Measurements from ENCODE around the gene C17orf107.

The C17orf107 gene

DNA sequence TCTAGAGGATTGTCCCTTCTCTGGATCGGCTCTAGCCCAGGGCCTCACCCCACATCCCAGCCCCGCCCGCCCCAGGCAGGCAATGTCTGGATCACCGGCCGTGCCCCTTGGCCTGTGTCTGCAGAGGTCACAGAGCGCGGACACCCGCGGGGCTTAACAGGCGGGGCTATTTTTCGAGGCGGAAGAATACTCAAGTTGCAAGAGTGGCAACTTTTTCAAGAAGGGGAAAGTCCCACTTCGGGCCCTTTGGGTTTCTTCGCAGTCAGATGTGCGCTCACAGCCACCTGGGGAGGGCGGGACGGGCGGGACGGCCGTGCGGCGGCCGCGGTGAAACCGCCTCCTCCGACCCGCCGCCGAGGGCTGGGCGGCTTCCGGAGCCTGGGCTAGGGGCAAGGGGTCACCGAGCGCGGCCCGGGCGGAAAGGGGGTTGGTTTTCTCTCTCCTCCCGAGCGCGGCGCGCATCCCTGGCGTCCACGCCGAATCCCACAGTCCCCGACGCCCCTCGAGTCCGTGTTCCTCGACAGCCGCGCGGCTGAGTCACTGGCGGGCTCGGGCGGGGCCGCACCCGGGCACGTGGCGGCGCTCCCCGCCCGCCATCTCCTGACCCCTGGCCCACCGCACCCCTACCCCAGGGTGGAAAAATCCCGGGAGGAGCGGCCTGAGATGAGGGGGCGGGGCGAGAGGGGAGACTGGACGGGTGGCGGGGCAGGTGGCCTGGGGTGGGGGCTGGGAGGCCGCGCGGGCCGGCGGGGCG, 50.2 kb downstream of the C17orf107 start:
- Histone ChIP-seq H3K27me3 (ENCODE audit: control insufficient read depth, insufficient read depth, low read length) (no peaks in the 10 kb centered on the region), H3K4me1 (ENCODE audit: control insufficient read depth, insufficient read depth, low read length) (peaks cover 39% of the 10 kb centered on the region), H3K36me3 (ENCODE audit: control insufficient read depth, insufficient read depth, low read length) (peaks cover 5% of the 10 kb centered on the region), H3K9me3 (ENCODE audit: control insufficient read depth, low read length) (no peaks in the 10 kb centered on the region), H3K4me3 (ENCODE audit: low read length) (peak overlapping the region; percentile 22), H3K9ac (ENCODE audit: low read length) (peak overlapping the region; percentile 83)

DNA sequence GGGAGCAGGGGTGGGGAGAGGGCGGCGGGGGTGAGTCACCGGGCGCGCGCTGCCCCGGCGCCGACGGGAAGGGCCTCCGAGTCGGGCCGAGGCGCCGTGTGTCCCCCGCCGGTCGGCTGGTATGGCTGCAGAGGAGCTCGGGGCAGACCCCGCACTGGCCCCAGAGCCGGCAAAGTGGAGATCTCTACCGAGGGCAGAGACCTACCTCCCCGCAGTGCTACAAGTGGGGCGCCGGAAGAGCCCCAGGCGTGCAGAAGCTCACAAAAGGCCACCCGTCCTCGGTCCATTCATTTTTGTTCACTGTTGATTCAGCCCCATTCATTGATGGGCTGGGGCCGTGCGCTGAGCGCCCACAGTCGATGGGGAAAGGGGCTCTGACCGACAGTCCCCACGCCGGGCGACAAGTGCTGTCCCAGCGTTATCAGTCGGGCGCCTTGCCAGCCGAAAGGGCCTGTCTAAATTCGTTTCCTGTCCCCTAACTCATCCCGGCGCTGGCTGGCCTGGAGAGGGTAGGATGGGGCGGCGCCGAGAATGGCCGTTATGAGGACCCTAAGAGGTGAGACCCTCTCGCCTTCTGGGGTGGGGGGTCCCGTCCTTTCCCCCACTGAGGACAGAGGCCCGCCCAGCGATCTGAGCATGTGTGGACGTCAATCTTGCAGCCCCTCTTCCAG, 50.9 kb downstream of the C17orf107 start:
- no peaks in the 10 kb centered on the region for H3K36me3 ChIP-seq (ENCODE audit: control insufficient read depth, insufficient read depth, low read length)
- H3K9ac ChIP-seq (ENCODE audit: low read length) = peak overlapping the region; percentile 83
- H3K9me3 ChIP-seq (ENCODE audit: control insufficient read depth, low read length) = no peaks in the 10 kb centered on the region
- peaks cover 32% of the 10 kb centered on the region for H3K4me1 ChIP-seq (ENCODE audit: control insufficient read depth, insufficient read depth, low read length)
- H3K27me3 ChIP-seq (ENCODE audit: control insufficient read depth, insufficient read depth, low read length) = no peaks in the 10 kb centered on the region
- peak overlapping the region; percentile 21 for H3K4me3 ChIP-seq (ENCODE audit: low read length)

DNA sequence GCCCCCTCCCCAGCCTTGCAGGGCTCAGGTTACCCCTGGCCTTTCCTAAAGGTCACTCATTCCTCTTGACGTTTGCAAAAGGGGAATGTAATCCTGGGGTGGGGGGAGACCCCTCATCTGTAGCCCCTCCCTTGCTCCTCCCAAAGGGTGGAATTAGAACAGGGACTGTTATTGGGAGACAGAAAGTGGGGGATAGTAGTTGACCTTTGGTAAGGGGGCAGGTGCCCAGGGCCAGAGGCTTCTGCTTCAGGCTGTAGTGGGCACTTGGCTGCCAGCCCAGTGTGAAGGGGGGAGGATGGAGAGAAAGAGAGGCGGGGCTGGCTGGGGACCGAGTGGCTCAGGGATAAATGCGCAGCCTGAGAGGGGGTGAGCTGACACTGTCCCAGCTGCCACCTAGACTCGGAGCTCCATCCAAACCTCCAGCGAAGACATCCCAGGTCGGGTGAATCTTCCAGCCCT, 51.4 kb downstream of the C17orf107 start, which contains the start of gene ENO3:
ENO3 (plus strand) TSS at position 374 of the 459 bp plus-strand sequence. CDS start 711 bp downstream, outside the sequence.
- no peaks in the 10 kb centered on the region for H3K36me3 ChIP-seq (ENCODE audit: control insufficient read depth, insufficient read depth, low read length)
- H3K4me1 ChIP-seq (ENCODE audit: control insufficient read depth, insufficient read depth, low read length) = peaks cover 26% of the 10 kb centered on the region
- peak within 1 kb of the TSS; percentile 21 for H3K4me3 ChIP-seq (ENCODE audit: low read length)
- no peaks in the 10 kb centered on the region for H3K27me3 ChIP-seq (ENCODE audit: control insufficient read depth, insufficient read depth, low read length)
- peak within 1 kb of the TSS; percentile 83 for H3K9ac ChIP-seq (ENCODE audit: low read length)
- no peaks in the 10 kb centered on the region for H3K9me3 ChIP-seq (ENCODE audit: control insufficient read depth, low read length)

DNA sequence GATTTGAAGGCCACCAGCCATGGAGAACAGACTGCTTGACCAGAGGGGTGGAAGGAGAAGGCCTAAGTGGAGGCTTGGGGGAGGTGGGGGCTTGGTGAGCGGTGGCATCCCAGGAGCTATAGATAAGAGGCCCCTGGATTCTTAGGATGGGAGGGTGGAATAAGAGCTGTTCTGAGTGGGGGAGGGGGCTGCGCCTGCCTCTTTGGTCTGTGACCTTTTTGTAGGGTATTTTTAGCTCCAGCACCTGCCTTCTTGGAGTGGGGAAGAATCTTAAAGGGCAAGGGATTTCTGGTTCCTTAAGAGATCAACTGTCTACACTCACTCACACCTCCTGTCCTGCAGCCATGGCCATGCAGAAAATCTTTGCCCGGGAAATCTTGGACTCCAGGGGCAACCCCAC, 52.1 kb downstream of the C17orf107 start:
- H3K27me3 ChIP-seq (ENCODE audit: control insufficient read depth, insufficient read depth, low read length) = no peaks in the 10 kb centered on the region
- H3K9me3 ChIP-seq (ENCODE audit: control insufficient read depth, low read length) = no peaks in the 10 kb centered on the region
- no peak overlapping the region for H3K9ac ChIP-seq (ENCODE audit: low read length)
- H3K4me1 ChIP-seq (ENCODE audit: control insufficient read depth, insufficient read depth, low read length) = peaks cover 27% of the 10 kb centered on the region
- H3K4me3 ChIP-seq (ENCODE audit: low read length) = no peak overlapping the region
- no peaks in the 10 kb centered on the region for H3K36me3 ChIP-seq (ENCODE audit: control insufficient read depth, insufficient read depth, low read length)

Measured in mucosa of stomach (tissue), 1 donor.